ENCODE results near the gene TRIP12.

TRIP12 gene

GRCh38 chr2:229955663-229956062, 33.9 kb upstream of the TRIP12 start:
- no peak overlapping the region for H3K4me3 ChIP-seq (ENCODE audit: low read depth, low read length)
- no peaks in the 10 kb centered on the region for H3K4me1 ChIP-seq
- DNase-seq: no peak
- TF ChIP-seq CTCF (IDR thresholded peaks at IDR 0.05; ENCODE audit: low read depth, low read length): no peak
- no peaks in the 10 kb centered on the region for H3K9me3 ChIP-seq
- no peaks in the 10 kb centered on the region for H3K36me3 ChIP-seq
- no peaks in the 10 kb centered on the region for H3K27me3 ChIP-seq

DNA sequence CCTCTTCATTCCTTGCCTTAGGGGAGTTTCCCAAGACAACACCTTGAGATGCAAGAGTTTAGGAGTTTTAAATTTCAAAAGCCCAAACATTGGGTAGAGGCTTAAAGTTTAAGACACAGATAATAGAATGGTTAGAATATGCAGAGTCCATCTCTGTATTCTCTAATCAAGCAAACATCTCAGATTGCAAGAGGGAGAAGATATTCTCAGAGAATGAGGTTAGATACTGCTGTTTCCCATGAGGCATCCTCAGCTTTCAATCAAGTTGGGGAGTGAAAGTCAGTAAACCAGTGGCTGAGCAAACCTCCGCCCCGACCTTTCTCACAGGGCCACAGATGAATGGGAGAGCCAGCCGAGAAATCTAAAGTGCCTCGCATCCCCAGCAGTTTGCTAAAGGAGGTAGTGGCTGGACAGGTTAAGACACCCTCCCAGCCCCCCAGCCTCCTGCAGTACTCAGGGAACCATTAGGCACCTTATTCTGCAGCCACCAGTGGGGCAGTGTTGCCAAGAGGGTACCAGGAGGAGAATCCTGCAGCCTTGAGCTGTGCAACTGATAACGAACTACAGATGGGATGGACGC, 30.5 kb upstream of the TRIP12 start:
- Histone ChIP-seq H3K4me3 (ENCODE audit: low read depth, low read length) (no peak overlapping the region), H3K9me3 (no peaks in the 10 kb centered on the region), H3K36me3 (no peaks in the 10 kb centered on the region), H3K4me1 (no peaks in the 10 kb centered on the region), H3K27me3 (no peaks in the 10 kb centered on the region)
- DNase-seq: no peak
- no peak for TF ChIP-seq CTCF (IDR thresholded peaks at IDR 0.05; ENCODE audit: low read depth, low read length)

GRCh38 chr2:229947544-229947943, 25.7 kb upstream of the TRIP12 start:
- no peak for TF ChIP-seq CTCF (IDR thresholded peaks at IDR 0.05; ENCODE audit: low read depth, low read length)
- Histone ChIP-seq H3K27me3 (no peaks in the 10 kb centered on the region), H3K36me3 (no peaks in the 10 kb centered on the region), H3K4me3 (ENCODE audit: low read depth, low read length) (no peak overlapping the region), H3K9me3 (no peaks in the 10 kb centered on the region), H3K4me1 (0 out of 2 replicates have a peak, but pooled peaks cover 3% of the 10 kb centered on the region)
- DNase-seq: no peak

DNA sequence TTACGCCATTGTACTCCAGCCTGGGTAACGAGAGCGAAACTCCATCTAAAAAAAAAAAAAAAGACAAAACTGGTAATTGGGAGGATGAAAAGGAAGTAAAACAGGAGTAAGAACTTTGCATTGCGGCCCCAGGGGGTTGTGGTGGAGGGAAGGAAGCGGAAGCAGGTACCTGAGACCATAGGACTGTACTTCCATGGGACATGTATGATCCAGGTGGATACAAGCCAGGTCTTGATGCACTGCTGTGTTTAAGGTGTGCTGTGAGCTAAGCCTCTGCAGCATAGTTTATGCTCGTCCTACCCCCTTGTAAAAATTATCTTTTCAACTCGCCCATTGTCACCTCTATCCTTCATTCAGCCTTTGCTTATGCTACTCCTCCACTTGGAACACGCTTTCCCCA, 24.2 kb upstream of the TRIP12 start:
- TF ChIP-seq CTCF (IDR thresholded peaks at IDR 0.05; ENCODE audit: low read depth, low read length): no peak
- H3K4me3 ChIP-seq (ENCODE audit: low read depth, low read length): no peak overlapping the region
- no peaks in the 10 kb centered on the region for H3K9me3 ChIP-seq
- H3K4me1 ChIP-seq: 0 out of 2 replicates have a peak, but pooled peaks cover 3% of the 10 kb centered on the region
- no peak for DNase-seq
- H3K27me3 ChIP-seq: no peaks in the 10 kb centered on the region
- no peaks in the 10 kb centered on the region for H3K36me3 ChIP-seq

DNA sequence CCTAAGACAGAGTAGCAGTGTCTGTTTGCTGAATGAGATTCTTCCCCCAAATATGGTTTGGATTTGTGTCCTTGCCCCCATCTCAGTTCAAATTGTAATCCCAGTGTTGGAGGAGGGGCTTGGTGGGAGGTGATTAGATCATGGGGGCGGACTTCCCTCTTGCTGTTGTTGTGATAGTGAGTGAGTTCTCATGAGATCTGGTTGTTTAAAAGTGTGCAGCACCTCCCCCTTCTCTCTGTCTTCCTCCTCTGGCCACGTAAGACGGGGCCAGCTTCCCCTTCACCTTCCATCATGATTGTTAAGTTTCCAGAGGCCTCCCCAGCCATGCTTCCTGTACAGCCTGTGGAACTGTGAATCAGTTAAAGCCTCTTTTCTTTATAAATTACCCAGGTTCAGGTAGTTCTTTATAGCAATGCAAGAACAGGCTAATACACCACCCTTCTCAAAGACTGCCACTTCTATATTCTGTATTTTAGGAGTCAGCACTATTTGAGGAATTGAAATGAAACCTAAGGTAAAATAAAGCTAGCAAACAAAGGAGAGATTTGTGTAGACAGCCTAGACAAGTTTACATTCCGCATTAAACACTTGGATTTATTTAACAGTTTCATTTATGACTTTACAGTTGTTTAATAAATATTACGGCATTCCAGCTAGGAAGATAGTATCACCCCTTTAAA, 22.1 kb upstream of the TRIP12 start:
- Histone ChIP-seq H3K4me3 (ENCODE audit: low read depth, low read length) (no peak overlapping the region), H3K4me1 (0 out of 2 replicates have a peak, but pooled peaks cover 3% of the 10 kb centered on the region), H3K36me3 (no peaks in the 10 kb centered on the region), H3K9me3 (no peaks in the 10 kb centered on the region), H3K27me3 (no peaks in the 10 kb centered on the region)
- TF ChIP-seq CTCF (IDR thresholded peaks at IDR 0.05; ENCODE audit: low read depth, low read length): no peak
- no peak for DNase-seq

DNA sequence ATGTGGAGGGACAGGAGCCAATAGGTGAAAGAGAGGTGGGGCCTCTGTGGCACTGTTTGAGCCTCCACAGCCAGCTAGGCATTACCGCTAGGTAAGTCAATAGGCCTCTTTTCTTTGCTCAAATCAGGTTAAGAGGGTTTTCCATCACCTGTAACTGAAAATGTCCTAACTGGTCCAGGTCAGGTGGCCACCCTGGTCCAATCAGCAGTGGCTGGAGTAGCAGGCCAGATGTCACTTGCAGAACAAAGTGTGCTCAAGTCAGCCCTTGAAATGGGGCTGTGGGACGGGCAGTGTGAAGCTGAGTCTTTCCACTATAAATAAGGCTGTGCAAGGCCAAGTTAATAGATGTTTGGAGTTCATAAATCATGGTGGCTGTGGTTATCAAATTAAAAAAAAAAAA, 21.4 kb upstream of the TRIP12 start:
- no peaks in the 10 kb centered on the region for H3K36me3 ChIP-seq
- DNase-seq: no peak
- no peaks in the 10 kb centered on the region for H3K27me3 ChIP-seq
- H3K9me3 ChIP-seq: no peaks in the 10 kb centered on the region
- no peak for TF ChIP-seq CTCF (IDR thresholded peaks at IDR 0.05; ENCODE audit: low read depth, low read length)
- 0 out of 2 replicates have a peak, but pooled peaks cover 3% of the 10 kb centered on the region for H3K4me1 ChIP-seq
- no peak overlapping the region for H3K4me3 ChIP-seq (ENCODE audit: low read depth, low read length)
